ENCODE results near the gene TBCE.

GRCh38 chr1:235470741-235471439 is 103.7 kb downstream of the TBCE start:
- TF ChIP-seq CTCF (conservative IDR thresholded peaks at IDR 0.05; ENCODE audit: low read depth, low read length): no peak
- no peak for TF ChIP-seq EZH2 (IDR thresholded peaks at IDR 0.05; ENCODE audit: low read length, unreplicated experiment)
- TF ChIP-seq EZH2phosphoT487 (IDR thresholded peaks at IDR 0.05; ENCODE audit: borderline replicate concordance, low read length): no peak

All from PC-3 (cell line).